ENCODE results near the gene BACE1.
A peak's percentile ranks its signal among the peaks of the same experiment; 100 is the strongest.
"Not testable (repeated sequence)": the region's sequence is repeated elsewhere in the genome, so short reads cannot be mapped to it uniquely, and the experiment has no call there.

BACE1 gene

DNA sequence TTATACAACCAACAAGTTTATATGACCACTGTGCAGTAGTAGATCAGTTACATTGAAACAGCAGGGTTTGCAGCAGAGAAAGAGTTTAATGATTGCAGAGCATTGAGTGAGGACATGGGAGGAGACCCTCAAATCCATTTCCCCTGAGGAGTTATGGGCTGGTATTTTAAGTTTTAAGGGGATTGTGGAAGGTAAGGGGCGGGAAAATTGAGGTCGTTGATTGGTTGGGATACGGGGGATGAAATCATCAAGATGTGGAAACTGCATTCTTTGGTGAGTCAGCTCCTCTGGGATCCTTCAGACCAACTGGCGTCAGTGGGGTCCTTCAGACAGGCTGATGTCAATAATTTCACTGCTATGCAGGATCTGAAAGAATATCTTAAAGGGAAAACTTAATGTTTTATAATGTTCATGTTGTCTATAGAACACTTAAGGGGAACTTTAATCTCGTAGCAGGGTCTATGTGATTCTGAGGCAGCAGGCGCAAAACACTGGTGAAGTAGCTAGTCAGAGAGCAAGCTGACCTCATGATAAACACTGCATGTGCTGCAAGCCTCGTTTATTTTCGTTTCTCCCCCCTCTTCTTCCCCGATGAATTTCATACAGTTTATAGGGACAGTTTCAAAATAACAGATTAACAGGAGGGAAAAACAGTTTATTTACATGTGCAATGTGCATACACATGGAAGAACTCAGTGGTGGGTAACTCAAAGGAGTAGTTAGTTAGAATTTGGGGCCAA, 42.3 kb downstream of the BACE1 start:
- peak; percentile 89 for DNase-seq (ENCODE audit: low read depth)

DNA sequence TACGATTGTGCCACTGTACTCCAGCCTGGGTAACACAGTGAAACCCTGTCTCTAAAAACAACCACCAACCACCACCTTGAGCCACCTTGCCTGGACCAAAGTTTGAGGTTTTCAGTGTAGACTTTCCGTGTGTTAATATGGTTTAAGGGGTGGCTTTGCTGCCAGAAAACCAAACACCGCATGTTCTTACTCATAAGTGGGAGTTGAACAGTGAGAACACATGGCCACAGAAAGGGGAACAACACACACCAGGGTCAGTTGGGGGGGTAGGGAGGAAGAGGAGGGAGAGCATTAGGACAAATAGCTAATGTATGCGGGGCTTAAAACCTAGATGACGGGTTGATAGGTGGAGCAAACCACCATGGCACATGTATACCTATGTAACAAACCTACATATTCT, 43.9 kb downstream of the BACE1 start:
- DNase-seq (ENCODE audit: low read depth) = peak; percentile 48

DNA sequence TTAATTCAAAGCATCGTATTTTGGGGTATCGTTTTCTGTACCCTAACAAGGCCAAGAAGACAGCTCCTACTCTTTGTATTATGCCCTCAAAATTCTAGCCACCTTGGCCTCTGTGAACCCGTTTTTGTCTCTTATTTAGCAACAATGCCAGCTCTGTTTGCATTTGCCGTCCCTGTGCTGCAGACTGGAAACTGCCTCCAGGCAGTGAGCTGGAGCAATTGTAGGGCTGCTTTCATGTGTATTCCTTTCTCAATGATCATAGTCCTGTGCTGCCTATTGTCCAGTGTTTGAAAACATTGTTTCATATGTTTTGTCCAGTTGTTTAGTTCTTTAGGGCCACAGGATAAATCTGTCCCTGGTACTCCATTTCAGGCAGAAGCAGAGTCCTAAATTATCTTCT, 44.8 kb downstream of the BACE1 start:
- no peak for DNase-seq (ENCODE audit: low read depth)

DNA sequence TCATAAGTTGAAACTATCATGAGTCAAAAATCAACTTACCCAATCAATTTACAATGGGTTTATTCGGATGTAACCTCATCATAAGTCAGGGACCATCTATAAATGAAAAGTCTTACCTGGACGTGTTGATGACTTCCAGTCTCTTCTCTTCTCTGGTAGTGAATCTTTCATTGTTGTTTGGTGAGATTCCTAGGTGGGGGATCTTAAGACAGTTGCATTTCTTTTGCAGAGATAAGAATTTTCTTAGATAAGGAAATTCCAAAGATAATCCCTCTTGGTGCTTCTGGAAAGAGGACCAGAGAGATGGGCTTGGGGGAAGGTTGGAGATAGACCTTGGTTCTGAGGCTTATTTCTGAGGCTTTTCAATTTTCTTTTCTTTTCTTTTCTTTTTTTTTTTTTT, 46.2 kb downstream of the BACE1 start:
- DNase-seq (ENCODE audit: low read depth) = peak; percentile 72

DNA sequence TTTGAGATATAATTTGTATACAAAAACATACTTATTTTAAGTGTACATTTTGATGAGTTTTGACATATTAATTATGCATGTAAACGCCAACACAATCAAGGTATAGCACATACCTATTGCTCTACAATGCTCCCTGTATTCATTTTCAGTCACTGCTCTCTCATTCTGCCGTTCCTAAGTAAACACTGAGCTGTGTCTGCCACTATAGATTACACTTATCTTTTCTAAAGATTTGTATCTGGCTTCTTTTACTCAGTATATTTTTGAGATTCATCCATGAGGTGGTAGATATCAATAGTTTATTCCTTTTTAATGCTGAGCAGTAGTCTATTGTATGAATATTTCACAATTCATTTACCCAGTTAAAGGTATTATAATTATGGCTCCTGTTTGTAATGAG, 50.3 kb downstream of the BACE1 start:
- no peak for DNase-seq (ENCODE audit: low read depth)

DNA sequence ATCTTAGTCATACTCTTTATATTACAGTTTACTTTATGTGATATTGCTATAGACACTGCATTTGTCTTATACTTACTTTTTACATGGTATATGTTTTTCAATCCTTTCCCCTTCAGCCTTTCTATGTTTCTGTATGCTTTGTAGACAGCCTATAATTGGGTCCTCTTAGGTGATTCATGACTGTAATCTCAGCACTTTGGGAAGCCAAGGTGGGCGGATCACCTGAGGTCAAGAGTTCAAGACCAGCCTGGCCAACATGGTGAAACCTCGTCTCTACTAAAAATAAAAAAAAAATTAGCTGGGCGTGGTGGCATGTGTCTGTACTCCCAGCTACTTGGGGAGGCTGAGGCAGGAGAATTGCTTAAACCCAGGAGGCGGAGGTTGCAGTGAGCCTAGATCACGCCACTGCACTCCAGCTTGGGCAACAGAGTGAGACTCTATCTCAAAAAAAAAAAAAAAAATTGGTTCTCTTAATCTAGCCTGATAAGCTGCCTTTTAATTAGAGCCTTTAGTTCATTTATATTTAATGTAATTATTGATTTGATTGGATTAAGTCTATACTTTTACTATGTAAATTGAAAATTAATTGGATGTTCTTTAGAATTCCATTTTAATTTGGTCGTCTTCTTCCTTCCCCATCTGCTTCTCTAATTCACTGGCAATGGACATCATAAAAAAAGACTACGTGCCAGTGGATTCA, 51.3 kb downstream of the BACE1 start:
- DNase-seq (ENCODE audit: low read depth) = not testable (repeated sequence)

DNA sequence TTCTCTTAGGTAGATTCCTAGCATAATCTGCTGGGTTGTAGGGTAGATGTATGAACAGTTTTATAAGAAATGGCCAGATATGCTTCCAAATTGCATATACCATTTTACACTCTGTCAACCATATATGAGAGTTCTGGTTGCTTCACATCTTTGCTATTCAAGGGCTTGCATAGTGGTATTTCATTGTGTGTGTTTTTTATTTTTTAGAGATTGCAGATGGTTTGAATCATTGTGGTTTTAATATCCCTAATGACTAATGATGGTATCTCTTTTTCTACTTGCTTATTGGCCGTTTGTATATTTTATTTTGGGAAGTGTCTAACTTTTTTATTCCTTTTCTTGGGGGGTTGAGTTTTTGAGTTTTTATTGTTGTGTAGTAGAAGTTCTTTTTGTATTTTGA, 56.6 kb downstream of the BACE1 start:
- DNase-seq (ENCODE audit: low read depth) = peak; percentile 82

DNA sequence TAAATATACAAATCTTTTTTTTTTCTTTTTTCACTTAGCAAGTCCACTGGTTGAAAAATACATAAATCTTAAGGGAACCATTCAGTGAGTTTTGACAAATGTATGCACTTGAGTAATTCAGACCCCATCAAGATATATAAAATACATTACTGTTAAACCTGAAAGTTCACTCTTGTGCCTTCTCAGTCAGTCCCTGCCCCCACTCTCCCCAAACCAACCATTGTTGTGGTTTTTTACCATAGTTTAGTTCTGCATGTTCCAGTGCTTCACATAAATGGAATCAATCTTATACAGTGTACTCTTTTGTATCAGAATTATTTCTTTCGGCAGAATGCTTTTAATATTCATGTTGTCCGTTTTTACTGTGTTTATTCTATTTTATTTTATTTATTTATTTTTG, 57.5 kb downstream of the BACE1 start:
- no peak for DNase-seq (ENCODE audit: low read depth)

DNA sequence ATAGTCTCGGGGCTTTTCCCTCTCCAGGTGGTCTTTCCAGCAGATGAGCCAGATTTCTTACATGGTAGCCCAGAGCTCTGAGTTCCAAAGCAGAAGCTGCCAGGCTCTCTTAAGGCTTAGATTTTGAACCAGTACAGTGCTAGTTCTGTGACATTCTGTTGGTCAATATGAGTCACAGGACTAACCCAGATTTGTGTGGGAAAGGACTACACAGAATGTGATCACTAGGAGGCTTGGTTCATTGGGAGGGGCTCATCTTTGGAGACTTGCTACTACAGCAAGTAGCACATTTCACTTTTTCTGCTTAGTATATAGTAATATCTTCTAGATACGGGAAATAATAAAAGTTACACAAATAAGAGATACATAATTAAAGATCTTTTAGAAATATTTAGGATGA, 59.5 kb downstream of the BACE1 start:
- DNase-seq (ENCODE audit: low read depth) = peak; percentile 51

DNA sequence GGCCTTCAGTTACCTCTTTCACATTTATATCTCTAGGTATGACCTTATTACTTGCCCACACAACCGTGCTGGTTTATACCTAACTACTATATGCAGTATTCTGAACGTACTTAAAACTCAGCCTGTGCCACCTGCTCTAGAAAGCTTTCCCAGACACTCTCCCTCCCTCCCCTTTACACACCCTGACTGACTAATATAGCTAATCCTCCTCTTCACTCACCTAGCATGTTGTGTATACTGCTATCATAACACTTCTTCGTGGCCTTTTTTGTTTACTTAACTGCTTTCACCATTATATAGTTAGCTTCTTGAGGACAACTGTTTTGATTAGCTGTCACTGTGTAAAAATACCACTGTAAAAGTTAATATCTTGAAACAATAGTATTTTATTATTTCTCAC, 60.1 kb downstream of the BACE1 start:
- no peak for DNase-seq (ENCODE audit: low read depth)

DNA sequence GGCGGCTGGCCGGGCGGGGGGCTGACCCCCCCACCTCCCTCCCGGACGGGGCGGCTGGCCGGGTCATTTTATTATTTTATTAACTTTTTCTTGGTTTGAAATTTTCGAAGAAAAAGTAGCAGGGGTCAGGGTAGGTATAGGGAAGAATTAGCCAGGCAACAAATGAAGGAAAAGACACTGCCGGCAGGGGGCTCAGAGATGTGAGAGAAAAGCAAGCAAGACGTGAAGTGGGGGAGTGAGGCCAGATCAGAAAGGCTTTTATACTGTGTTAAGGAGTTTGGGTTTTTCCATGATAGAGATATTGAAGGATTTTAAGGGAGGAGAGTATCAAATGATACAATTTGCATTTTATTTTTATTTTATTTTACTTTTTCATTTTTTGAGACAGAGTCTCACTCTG, 64.5 kb downstream of the BACE1 start:
- no peak for DNase-seq (ENCODE audit: low read depth)

DNA sequence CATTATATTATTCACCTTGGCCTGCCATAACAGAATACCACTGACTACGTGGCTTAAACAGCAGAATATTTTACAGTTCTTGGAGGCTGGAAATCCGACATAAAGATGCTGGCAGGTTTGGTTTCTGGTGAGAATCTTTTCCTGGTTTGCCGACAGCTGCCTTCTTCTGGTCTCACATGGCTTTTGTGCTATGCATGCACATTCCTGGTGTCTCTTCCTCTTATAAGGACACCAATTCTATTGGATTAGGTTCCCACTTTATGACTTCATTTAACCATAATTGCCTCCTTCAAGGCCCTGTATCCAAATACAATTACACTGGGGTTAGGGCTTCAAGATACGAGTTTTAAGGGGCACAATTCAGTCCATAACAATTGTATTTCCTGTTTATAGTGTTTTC, 66.5 kb downstream of the BACE1 start:
- DNase-seq (ENCODE audit: low read depth) = no peak

DNA sequence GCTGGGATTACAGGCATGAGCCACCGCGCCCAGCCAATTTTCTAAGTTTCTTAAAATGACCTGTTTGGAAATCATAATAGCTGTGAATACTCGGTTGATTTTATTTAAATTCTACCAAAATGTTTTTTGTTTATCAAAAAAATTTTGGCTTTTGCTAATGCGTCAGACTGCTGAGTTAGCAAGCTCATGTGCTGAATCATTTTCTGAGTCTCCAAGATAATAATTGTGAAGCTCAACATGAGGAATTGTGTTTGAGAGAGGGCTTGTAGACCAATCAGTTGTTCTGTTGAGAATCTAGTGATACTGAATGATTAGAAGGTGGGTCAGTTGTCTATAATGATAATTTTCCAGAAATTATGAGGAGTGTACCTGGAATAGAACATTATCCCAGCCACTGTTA, 67.7 kb downstream of the BACE1 start:
- DNase-seq (ENCODE audit: low read depth) = no peak

DNA sequence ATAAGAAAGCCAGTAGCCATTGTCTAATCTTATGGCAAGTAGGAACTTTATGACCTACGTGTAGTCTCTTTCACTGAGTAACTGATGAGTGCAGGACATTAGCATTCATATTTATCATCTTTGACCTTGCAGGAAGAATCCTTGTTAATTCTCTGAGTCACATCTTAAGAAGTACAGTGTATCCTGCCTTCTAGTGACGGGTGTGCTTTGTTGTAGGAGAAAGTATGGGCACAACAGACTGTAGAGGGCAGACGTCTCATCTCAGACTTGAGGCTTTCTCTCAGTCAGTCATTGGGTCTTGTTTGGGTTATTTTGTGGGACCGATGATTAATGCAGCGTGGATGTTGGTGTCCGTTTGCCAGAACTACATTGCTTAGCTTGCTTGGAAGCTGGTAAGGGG, 76.8 kb downstream of the BACE1 start:
- DNase-seq (ENCODE audit: low read depth) = peak; percentile 98

DNA sequence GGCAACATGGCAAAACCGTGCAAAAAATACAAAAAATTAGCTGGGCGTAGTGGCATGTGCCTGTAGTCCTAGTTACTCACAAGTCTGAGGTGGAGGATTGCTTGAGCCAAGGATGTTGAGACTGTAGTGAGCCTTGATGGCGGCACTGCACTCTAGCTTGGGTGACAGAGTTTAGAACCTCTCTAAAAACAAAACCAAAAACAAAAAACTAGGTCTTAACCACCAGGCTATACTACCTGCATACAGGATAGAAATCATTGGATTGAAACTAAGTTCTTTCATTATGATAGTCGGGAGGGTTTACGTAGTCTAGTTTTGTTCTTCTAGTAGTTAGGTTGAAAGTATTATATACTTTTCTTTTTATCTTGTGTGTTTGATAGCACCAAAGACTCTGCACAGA, 77.8 kb downstream of the BACE1 start:
- DNase-seq (ENCODE audit: low read depth) = no peak

All from amniotic epithelial cell (primary cell).